HG03108 (cell line): ENCODE results near the gene THSD8.

Source experiments
- ATAC-seq: cut with Tn5 transposase; IDR thresholded peaks from one replicate; pipeline ENCODE4 v1.9.1; 2021; ENCODE audit warnings: moderate library complexity; ENCODE audit not compliant: unreplicated experiment

The THSD8 gene

DNA sequence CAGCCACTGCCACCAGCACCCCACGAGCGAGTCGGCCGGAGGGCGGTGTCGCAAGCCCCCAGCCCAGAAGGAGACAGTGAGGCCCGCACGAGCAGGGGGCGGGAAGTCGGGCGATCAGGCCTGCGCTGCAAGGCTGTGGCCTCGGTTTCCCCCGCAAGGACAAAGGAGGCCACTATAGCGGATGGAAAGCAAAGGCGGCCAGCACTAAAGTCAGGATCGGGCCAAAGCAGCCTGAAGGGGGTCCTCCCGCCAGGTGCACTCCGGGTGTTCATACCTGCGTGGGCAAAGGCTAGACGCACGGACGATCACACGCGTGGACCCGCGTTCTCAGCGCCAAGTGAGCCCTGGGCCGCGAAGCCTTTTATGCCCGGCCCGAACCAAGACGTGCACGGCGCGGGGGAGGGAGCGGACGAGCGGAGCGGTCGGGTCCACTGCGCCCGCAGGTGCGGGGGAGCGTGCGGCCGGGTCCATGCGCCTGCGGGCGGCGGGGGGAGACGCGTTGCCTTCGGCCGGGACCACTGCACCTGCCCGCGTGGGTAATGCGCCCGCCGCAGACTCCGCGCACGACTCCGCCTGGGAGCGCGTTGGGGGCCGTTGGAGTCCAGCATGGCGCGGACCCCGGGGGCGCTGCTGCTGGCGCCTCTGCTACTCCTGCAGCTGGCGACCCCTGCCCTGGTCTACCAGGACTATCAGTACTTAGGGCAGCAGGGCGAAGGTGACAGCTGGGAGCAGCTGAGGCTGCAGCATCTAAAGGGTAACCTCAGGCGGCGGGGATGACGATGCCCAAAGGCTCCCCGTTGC is at the start of gene THSD8, which contains the start of gene PRDX2:
Gene THSD8, plus strand, starts transcription at position 604 of the 801 bp plus-strand sequence. Its CDS starts 3 bp downstream, at position 607.
Gene PRDX2, minus strand, starts transcription at position 335 of the 801 bp plus-strand sequence. CDS start 539 bp downstream, outside the sequence.
- no peak for ATAC-seq

- ATAC-seq: no peak
Measured at GRCh38 chr19:12754465-12755196, 47.2 kb upstream of the THSD8 start.

- no peak for ATAC-seq
Measured at GRCh38 chr19:12756150-12756883, 45.6 kb upstream of the THSD8 start.

DNA sequence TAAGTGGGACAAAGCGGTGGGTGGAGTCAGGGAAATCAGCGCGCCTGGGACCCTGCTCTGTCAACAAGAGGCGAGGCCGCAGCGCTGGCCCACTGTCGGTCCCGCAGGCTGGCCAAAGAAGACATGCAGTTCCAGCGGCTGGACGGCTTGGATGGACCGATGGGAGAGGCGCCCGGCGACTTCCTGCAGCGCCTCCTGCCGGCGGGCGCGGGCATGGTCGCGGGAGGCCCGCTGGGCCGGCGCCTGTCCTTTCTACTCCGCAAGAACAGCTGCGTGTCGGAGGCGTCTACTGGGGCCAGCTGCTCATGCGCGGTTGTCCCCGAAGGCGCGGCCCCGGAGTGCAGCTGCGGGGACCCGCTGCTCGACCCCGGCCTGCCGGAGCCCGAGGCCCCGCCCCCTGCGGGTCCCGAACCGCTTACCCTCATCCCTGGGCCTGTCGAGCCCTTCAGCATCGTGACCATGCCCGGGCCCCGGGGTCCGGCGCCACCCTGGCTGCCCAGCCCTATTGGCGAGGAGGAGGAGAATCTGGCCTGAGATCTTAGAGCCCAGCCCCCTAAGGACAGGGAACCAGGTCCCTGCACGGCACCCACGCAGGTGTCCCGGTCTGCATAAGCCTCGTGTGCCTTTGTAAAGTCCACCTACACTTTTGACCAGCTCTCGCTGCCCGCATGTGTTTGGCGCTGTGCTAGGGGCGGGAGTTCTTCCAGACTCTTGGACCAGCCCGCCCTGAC is 44.2 kb upstream of the THSD8 start:
- no peak for ATAC-seq

DNA sequence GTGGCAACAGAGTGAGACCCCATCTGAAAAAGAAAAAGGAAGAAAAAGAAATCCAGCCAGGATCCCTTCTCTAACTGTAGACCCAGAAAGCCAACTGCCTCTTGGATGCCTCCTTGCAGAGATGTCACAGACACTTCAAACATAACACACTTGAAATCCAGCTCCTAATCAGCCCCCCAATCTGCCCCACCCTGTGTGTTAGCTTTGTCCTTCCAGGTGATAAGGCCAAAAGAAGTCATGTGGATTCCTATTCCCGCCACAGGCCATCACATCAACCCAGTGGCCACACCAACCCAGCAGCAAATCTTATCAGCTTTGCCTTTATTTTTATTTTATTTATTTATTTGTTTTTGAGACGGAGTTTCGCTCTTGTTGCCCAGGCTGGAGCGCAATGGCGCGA is 42.2 kb upstream of the THSD8 start:
- ATAC-seq: no peak

DNA sequence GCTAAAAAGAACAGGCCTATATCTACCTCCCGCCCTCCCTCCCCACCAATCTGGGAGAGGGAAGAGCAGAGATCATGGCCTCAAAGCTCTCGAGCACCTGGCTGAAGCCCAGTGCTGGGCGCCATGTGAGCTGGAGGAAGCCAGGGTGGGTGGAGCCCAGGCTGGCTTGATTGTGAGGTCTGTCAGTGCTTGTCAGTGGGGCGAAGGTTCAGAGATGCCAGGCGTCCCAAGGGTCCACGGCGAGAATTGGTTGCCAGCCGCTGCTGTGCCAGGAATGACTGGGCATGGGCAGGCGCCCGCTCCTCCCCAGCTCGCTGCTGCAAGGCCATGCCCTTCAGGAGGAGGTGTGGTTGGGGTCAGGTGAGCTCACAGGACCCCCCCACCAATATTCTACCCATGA is 38.8 kb upstream of the THSD8 start:
- no peak for ATAC-seq

DNA sequence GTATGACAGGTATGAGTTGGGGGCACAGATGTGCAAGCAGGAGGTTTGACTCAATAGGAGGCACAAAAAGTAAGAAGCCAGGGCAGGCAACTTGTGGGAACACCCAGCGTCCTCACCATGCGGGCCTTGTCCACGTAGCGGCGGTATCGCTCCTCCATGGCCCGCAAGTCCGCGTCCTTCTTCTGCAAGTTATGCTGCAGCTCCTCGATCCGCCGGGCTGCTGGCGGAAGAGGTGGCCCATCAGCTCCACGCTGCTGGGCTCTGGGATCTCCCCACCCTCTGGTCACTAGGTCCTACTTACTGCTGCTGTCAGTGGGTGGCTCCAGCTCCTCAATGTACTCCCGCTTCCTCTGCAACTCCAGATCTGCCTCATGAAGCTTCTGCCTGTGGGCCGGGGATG is 37.2 kb upstream of the THSD8 start:
- ATAC-seq: no peak

DNA sequence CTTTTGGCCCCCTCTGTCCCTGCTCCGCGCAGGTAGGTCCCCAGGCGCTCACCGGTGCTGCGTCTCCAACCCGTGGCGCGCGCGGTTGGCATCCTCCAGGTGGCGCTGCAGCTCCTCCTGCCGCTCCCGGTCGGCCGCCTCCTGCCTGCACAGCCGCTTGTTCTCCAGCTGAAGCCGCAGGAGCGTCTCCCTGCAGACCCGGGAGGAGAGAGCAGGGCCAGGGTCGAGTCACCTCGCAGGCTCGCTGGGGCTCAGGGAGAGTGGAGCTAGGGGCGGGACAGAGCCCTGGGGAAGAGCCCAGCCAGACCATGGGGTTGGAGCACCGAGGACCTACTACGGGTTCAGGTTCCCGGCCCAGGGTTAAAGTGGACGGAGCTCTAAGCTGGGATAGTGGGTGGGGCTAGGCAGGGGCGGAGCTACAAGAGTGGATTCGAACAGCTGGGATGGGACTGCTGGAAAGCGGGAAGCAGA is 35.8 kb upstream of the THSD8 start:
- ATAC-seq: peak; percentile 47

GRCh38 chr19:12767150-12767549 is 34.7 kb upstream of the THSD8 start:
- ATAC-seq: no peak

DNA sequence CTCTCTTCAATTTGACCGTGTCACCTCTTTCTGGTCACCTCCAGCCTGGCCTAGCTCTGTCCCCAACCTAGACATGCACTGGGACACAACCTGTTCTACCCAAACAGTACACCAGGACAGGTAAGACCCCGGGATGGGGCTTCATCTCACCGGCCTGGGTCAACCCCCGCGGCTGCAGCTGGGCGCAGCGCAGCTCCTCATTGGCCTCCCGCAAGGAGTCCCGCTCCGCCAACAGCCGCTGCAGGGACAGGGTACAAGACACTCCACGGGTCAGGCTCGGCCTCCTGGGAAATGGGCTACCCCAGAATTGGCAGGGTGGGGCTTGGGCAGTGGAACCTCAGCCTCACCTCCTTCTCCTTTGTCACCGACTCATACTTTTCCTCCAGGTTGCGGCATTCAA is 34.2 kb upstream of the THSD8 start:
- ATAC-seq: no peak

- no peak for ATAC-seq
Measured at GRCh38 chr19:12769689-12770088, 32.2 kb upstream of the THSD8 start.

- no peak for ATAC-seq
Measured at GRCh38 chr19:12770922-12771321, 30.9 kb upstream of the THSD8 start.

GRCh38 chr19:12772323-12772722 is 29.5 kb upstream of the THSD8 start:
- no peak for ATAC-seq

- ATAC-seq: no peak
Measured at GRCh38 chr19:12773571-12773970, 28.3 kb upstream of the THSD8 start.

DNA sequence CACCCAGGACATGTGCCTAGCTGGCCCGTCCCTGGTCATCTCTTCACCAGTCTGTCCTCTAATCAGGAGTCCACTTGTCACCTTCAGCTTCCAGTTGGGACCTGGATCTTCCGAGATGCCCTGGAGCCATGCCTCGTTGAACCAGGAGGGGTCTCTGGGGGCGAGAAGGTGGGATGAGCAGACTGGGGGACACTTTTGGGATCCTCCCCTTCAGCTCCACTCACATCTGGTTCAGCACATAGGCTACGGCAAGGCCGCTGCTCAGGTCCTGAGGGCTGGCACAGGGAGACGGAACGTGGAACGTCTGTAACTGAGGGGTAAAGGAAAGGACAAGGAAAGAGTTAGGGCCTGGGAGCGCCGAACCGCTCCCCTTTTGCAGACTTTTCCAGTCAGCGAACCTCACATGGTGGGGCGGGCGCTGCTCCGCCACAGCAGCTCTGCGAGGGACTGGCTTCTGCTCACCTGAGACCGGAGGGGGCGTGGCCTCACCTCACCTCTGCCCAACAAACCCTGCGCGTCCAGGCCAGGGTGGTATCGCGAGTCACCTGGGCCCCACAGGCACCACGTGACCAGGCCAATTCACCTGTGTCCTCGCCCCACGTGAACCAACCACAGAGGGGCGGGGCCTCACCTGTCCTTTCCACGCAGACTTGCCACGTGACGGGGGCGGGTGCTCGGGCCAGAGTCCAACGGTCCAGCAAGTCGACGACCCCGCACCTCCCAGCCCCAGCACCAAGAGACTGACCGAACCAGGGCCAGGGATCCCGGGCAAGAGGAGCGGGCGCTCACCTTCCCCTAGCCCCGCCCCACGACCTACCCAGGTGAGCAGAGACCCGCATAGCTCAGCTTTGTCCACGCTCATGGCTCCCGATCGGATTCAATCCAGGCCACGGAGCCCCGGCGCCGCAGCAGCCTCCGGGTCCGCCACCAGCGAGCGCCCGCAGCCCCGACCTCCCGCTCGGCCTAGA is 27.0 kb upstream of the THSD8 start, which contains the start of gene HOOK2:
Gene HOOK2, minus strand, starts transcription at position 965 of the 968 bp plus-strand sequence. Its CDS starts 103 bp downstream, at position 862.
- peak; percentile 1 for ATAC-seq

DNA sequence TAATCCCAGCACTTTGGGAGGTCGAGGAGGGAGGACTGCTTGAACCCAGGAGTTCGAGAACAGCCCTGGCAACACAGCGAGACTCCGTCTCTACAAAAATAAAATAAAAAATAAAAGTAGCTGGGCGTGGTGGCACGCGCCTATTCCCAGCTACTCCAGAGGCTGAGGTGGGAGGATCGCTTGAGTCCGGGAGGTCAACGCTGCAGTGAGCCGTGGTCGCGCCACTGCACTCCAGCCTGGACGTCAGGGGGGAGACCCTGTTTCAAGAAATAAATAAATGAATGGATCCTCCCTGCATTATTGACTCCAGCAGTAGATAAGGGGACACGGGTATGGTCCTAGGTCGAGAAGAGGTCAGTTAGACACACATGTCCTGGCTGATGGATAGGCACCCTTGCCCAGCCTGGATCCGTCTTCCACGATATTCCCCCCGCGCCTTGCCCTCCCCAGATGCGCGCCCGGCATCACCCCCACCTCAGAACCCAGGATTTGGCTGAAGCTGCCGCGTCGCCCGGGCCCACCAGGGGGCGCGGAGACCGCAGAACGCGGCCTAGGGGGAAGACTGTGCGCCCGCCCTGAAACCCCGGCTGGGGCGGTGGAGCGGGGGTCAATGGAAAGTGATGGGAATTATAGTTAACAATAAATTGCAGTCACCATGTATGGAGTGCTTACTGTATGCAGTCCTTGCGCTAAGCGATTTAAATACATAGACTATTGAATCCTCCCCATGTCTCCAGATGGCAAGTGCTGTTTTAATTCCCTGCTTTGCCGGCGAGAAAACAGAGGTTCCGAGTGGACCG is 24.5 kb upstream of the THSD8 start:
- ATAC-seq: no peak

DNA sequence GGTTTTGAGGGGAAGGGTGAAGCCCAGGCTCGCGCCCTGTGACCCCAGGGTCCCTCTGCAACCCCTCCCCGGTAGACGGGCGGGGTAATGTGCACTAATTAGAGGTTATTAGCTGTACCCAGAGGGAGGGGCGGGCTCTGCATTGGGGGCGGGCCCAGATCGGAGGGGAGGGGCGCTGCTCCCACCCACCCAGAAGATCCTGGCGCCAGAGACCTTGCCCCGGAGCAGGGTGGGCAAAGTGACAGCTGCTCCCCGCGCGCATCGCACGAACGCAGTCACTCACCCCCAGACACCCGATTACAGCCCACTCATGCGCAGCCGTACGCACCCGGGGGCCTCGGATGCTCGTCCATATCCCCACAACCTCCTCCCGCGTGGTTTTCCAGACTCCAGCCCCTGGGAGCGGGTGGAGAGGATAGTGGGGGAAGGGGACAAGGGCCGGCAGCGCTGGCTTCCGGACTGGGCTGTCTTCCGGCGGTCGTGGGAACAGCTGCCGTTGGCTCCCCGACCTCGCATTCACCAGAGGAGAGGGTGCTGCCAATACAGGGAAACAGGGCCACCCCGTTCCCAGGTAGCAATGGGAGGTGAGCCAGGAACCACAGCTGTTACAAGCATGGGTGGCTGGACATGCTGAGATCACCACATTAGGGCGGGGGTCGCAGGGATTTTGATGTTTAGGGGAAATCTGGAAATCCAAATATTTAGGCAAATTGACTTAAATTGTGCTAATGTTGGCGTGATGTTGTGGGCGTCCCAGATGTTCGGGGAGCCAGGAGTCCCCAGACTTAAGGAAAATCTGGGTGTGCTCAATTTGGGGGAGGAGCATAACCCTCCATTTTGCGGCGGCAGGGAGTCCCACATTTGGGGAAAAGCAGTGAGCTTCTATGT is 23.6 kb upstream of the THSD8 start:
- no peak for ATAC-seq

DNA sequence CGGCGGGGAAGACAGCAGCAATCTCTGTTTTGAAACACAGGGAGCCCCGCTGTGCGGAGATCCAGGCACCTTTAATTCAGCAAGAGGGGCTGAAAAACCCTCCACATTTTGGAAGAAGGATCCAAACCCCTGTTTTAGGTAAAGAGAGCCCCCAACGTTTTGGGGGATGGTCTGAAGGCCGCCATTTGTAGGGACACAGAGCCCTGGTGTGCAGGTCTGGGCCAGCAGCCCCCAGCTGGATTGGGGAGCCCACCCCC is 23.0 kb upstream of the THSD8 start:
- ATAC-seq: no peak
